GM12878 (cell line): Measurements from ENCODE around the gene ERN1. TPM values are rescaled to one million over a fixed set of nuclear protein-coding genes. Genes with fewer than 3 reads are reported as not detected.

Experiments
- ATAC-seq: fragments of 200-7000 bp; cut with Tn5 transposase; 3 replicates; pipeline ENCODE4 v1.9.1; 2020; ENCODE audit warnings: mild to moderate bottlenecking, moderate library complexity
- BruUV-seq: library from RNA; stranded (reverse); fragments of 400-500 nt; replicated peaks from 2 replicates; lab custom pipeline; 2021; lab: Mats Ljungman, UMichigan
- CTCF ChIA-PET: fragments of 300-600 bp; sonication (Branson Sonifier 250); formaldehyde crosslinking; extraction: SDS; loops from one replicate; lab custom pipeline; 2021; ENCODE audit warnings: inconsistent platforms; lab: Yijun Ruan, JAX
- POLR2A ChIA-PET: fragments of 350-600 bp; formaldehyde crosslinking; extraction: SDS; loops from one replicate; lab custom pipeline; 2021; ENCODE audit warnings: inconsistent platforms; lab: Charles Lee
- RAD21 ChIA-PET: fragments of 300-600 bp; sonication (Branson Sonifier 250); formaldehyde crosslinking; loops from one replicate; lab custom pipeline; 2023; ENCODE audit warnings: antibody characterized with exemption; ENCODE audit not compliant: unreplicated experiment; lab: Charles Lee
- SMC1A ChIA-PET: fragments of 300-600 bp; sonication (Branson Sonifier 250); formaldehyde crosslinking; loops from one replicate; lab custom pipeline; 2023; ENCODE audit not compliant: unreplicated experiment, uncharacterized antibody; lab: Charles Lee
- DNase-seq: peaks from one replicate; pipeline ENCODE4 v3.0.0-alpha.2; 2011; ENCODE audit warnings: low read depth, low spot score
- FAIRE-seq: peaks from 3 replicates; lab custom pipeline; 2011; peaks lifted over from hg19 to GRCh38; lab: Jason Lieb, UNC
- H2AFZ ChIP-seq: 2 replicates; pipeline ENCODE4 v1.6.0; 2011; ENCODE audit warnings: low read depth, low read length, control low read depth; ENCODE audit not compliant: control insufficient read depth
- H3K27ac ChIP-seq: 2 replicates; pipeline ENCODE4 v1.5.1; 2011; ENCODE audit warnings: control low read depth; ENCODE audit not compliant: control insufficient read depth, insufficient read depth
- H3K27me3 ChIP-seq, 2 experiments: replicated peaks in 1 of 2; 2 replicates each; pipeline versions ENCODE4 v1.6.0 to v1.6.1; 2011; ENCODE audit warnings: low read length in 1 of 2; ENCODE audit not compliant: control insufficient read depth in 2 of 2, insufficient read depth in 2 of 2
- H3K36me3 ChIP-seq, 2 experiments: 2 replicates each; pipeline ENCODE4 v1.5.1; 2011; ENCODE audit warnings: low read length in 1 of 2; ENCODE audit not compliant: control insufficient read depth in 2 of 2, insufficient read depth in 2 of 2
- H3K4me1 ChIP-seq: 2 replicates; pipeline ENCODE4 v1.6.1; 2011; ENCODE audit warnings: mild to moderate bottlenecking, low read length, moderate library complexity, mixed read lengths; ENCODE audit not compliant: control insufficient read depth, insufficient read depth
- H3K4me2 ChIP-seq: 2 replicates; pipeline ENCODE4 v1.6.0; 2011; ENCODE audit warnings: control low read depth; ENCODE audit not compliant: control insufficient read depth, insufficient read depth
- H3K4me3 ChIP-seq: fragments of 200-600 bp; sonication (generic); 2 replicates; pipeline ENCODE4 v1.5.1; 2016
- H3K79me2 ChIP-seq: 2 replicates; pipeline ENCODE4 v1.6.0; 2011; ENCODE audit warnings: low read length; ENCODE audit not compliant: control insufficient read depth, insufficient read depth
- H3K9ac ChIP-seq: 2 replicates; pipeline ENCODE4 v1.8.0; 2011; ENCODE audit warnings: low read length, control low read depth, mixed read lengths; ENCODE audit not compliant: control insufficient read depth, insufficient read depth
- H3K9me3 ChIP-seq: replicated peaks from 3 replicates; pipeline ENCODE4 v1.5.1; 2011; ENCODE audit warnings: mild to moderate bottlenecking, low read length; ENCODE audit not compliant: control insufficient read depth, insufficient read depth
- H4K20me1 ChIP-seq: 2 replicates; pipeline ENCODE4 v1.6.0; 2011; ENCODE audit not compliant: control insufficient read depth, insufficient read depth
- BMI1 ChIP-seq: fragments of 450-650 bp; IDR thresholded peaks from 2 replicates; pipeline ENCODE4 v1.6.1; 2016; ENCODE audit warnings: mild to moderate bottlenecking, moderate library complexity, borderline replicate concordance
- BRCA1 ChIP-seq: IDR thresholded peaks from 2 replicates; pipeline ENCODE4 v1.6.1; 2011; ENCODE audit warnings: low read depth, low read length, improper control_type of control experiment
- CBX3 ChIP-seq: fragments of 200-600 bp; sonication (generic); IDR thresholded peaks from 2 replicates; pipeline ENCODE4 v1.6.1; 2016; ENCODE audit warnings: low read depth, borderline replicate concordance
- EGR1 ChIP-seq, 2 experiments: IDR thresholded peaks; 1 replicate in 1 of 2; 2 replicates in 1 of 2; pipeline ENCODE4 v1.6.1; 2011 to 2012; ENCODE audit warnings: low read depth in 2 of 2, low read length in 2 of 2, borderline replicate concordance in 1 of 2, mild to moderate bottlenecking in 1 of 2, moderate library complexity in 1 of 2
- LARP7 ChIP-seq: fragments of 450-650 bp; IDR thresholded peaks from 2 replicates; pipeline ENCODE4 v1.6.1; 2017; ENCODE audit warnings: mild to moderate bottlenecking
- MEF2A ChIP-seq: IDR thresholded peaks from 2 replicates; pipeline ENCODE4 v1.6.1; 2011; ENCODE audit warnings: low read depth, mild to moderate bottlenecking, low read length, moderate library complexity; ENCODE audit not compliant: insufficient read depth
- NFXL1 ChIP-seq: fragments of 450-650 bp; IDR thresholded peaks from 2 replicates; pipeline ENCODE4 v1.6.1; 2017; ENCODE audit warnings: antibody characterized with exemption, mild to moderate bottlenecking, borderline replicate concordance
- NFYA ChIP-seq: IDR thresholded peaks from 2 replicates; pipeline ENCODE4 v1.6.1; 2011; ENCODE audit warnings: low read depth, mild to moderate bottlenecking, low read length, improper control_type of control experiment, borderline replicate concordance
- POLR2AphosphoS5 ChIP-seq: IDR thresholded peaks from 2 replicates; pipeline ENCODE4 v1.6.1; 2011; ENCODE audit warnings: mild to moderate bottlenecking, low read length, inconsistent platforms
- SREBF1 ChIP-seq: IDR thresholded peaks from 2 replicates; pipeline ENCODE4 v1.6.1; 2012; ENCODE audit warnings: mild to moderate bottlenecking, low read length
- TARDBP ChIP-seq: IDR thresholded peaks from 2 replicates; pipeline ENCODE4 v1.6.1; 2016; ENCODE audit warnings: borderline replicate concordance
- WGBS: methylation state at CpG from one replicate; pipeline ENCODE4 v1.1.6; 2016; ENCODE audit warnings: low lambda C conversion rate; ENCODE audit not compliant: insufficient replicate concordance, insufficient coverage; ENCODE audit errors: missing lambda C conversion rate; 5-methylcytosine and 5-hydroxymethylcytosine counted together
- in situ Hi-C: fragments of 300-500 bp; cut with MboI; formaldehyde crosslinking; loops from 9 replicates; pipeline ENCODE4 v1.14.3; 2018; ENCODE audit warnings: mixed read lengths
- intact Hi-C: fragments of 100-400 bp; cut with micrococcal nuclease; formaldehyde crosslinking; loops from one replicate; pipeline ENCODE4 v1.14.2; 2022; ENCODE audit not compliant: unreplicated experiment
- polyA plus RNA-seq, 11 experiments: library from polyadenylated mRNA; depleted of rRNA in 4 of 11; unstranded in 6 of 11; stranded (reverse) in 5 of 11; fragments of >200 nt; fragmentation: Nextera tagmentation in 4 of 11; fragmentation: Illumina TruSeq in 1 of 11; extraction: Ambion mirVana in 4 of 11; extraction: Trizol in 1 of 11; gene quantifications; 1 replicate in 1 of 11; 2 replicates in 10 of 11; pipeline versions ENCODE4 v1.2.1 to v1.2.3, GENCODE V29; 2011 to 2016; ENCODE audit warnings: inconsistent platforms in 2 of 11, missing spikeins in 2 of 11, low read depth in 1 of 11
- total RNA-seq, 4 experiments: library from RNA; depleted of rRNA in 3 of 4; stranded (reverse); fragments of >200 nt in 3 of 4; fragmentation: Illumina TruSeq in 1 of 4; extraction: Trizol in 1 of 4; gene quantifications; 2 replicates each; pipeline versions ENCODE4 v1.2.1 to v1.2.3, GENCODE V29; 2013 to 2021
- TF ChIP-seq, protein P1 (sequence below): IDR thresholded peaks from 2 replicates; pipeline ENCODE4 v1.6.1; 2012; ENCODE audit warnings: low read length, inconsistent platforms
- TF ChIP-seq, protein P2 (sequence below): fragments of 150-350 bp; IDR thresholded peaks from 2 replicates; pipeline ENCODE4 v1.6.1; 2016; ENCODE audit warnings: low read depth, low read length
- TF ChIP-seq, protein P3 (sequence below): fragments of 450-650 bp; IDR thresholded peaks from 2 replicates; pipeline ENCODE4 v1.6.1; 2017; ENCODE audit warnings: mild to moderate bottlenecking

ERN1 gene
- total and polyA plus RNA-seq, 10 of the 15 experiments (the other 5 are each of a cell fraction or from before 2014, with no cell fraction given), result 2.6 to 19.2 (median 7.6) TPM

DNA sequence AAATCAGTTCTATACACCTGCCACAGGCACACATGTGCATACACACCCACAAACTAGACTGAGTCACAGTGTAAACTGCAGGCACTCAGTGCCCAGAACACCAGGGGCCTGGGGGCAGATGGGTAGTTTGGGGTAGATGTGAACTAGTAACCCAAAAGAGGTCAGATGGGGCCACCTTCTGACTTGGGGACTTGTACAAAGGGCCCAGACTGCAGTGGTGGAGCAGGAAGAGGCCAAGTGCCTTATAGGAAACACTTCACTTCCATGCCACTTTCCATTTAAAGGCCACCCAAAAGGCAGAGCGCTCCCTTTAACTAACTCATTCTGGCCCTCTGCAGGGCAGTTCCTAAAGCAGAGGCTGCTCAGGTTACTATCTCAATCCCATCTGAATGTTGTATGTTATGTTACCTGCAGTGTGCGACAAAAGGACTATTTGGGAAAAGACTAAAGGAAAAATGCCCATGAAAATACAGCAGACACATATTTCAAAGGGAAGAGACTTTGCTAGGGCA, 27.8 kb upstream of the ERN1 start:
- RAD21 ChIA-PET, result no interaction called here
- WGBS, result 94% methylated on average over 2 of the region's 2 CpGs
- Histone ChIP-seq H3K4me1 (no peaks in the 10 kb centered on the region), H4K20me1 (no peaks in the 10 kb centered on the region), H3K79me2 (no peaks in the 10 kb centered on the region), H3K4me2 (no peak overlapping the region), H3K36me3 (peaks cover 0 to 3% of the 10 kb centered on the region in 2 experiments; a peak in 3 of 4 replicates), H3K9ac (no peak overlapping the region), H3K4me3 (no peak overlapping the region), H3K27me3 (no peaks in the 10 kb centered on the region), H3K9me3 (no peaks in the 10 kb centered on the region), H3K27ac (no peak overlapping the region), H2AFZ (no peak overlapping the region)
- no peak for ATAC-seq
- BruUV-seq, result no TSS peak
- POLR2A ChIA-PET, result no interaction called here
- TF ChIP-seq TARDBP (no peak), NFXL1 (no peak), LARP7 (no peak), POLR2AphosphoS5 (no peak), BRCA1 (no peak), EGR1 (IDR thresholded peaks at IDR 0.05; ENCODE audit: borderline replicate concordance in 1 of 2, low read depth in 2 of 2, low read length in 2 of 2) (no peak), CBX3 (no peak), MEF2A (no peak), BMI1 (no peak), NFYA (no peak), SREBF1 (no peak)
- TF ChIP-seq, protein P1, sequence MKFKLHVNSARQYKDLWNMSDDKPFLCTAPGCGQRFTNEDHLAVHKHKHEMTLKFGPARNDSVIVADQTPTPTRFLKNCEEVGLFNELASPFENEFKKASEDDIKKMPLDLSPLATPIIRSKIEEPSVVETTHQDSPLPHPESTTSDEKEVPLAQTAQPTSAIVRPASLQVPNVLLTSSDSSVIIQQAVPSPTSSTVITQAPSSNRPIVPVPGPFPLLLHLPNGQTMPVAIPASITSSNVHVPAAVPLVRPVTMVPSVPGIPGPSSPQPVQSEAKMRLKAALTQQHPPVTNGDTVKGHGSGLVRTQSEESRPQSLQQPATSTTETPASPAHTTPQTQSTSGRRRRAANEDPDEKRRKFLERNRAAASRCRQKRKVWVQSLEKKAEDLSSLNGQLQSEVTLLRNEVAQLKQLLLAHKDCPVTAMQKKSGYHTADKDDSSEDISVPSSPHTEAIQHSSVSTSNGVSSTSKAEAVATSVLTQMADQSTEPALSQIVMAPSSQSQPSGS, result no peak
- TF ChIP-seq, protein P2, sequence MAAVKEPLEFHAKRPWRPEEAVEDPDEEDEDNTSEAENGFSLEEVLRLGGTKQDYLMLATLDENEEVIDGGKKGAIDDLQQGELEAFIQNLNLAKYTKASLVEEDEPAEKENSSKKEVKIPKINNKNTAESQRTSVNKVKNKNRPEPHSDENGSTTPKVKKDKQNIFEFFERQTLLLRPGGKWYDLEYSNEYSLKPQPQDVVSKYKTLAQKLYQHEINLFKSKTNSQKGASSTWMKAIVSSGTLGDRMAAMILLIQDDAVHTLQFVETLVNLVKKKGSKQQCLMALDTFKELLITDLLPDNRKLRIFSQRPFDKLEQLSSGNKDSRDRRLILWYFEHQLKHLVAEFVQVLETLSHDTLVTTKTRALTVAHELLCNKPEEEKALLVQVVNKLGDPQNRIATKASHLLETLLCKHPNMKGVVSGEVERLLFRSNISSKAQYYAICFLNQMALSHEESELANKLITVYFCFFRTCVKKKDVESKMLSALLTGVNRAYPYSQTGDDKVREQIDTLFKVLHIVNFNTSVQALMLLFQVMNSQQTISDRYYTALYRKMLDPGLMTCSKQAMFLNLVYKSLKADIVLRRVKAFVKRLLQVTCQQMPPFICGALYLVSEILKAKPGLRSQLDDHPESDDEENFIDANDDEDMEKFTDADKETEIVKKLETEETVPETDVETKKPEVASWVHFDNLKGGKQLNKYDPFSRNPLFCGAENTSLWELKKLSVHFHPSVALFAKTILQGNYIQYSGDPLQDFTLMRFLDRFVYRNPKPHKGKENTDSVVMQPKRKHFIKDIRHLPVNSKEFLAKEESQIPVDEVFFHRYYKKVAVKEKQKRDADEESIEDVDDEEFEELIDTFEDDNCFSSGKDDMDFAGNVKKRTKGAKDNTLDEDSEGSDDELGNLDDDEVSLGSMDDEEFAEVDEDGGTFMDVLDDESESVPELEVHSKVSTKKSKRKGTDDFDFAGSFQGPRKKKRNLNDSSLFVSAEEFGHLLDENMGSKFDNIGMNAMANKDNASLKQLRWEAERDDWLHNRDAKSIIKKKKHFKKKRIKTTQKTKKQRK, result no peak
- TF ChIP-seq, protein P3, sequence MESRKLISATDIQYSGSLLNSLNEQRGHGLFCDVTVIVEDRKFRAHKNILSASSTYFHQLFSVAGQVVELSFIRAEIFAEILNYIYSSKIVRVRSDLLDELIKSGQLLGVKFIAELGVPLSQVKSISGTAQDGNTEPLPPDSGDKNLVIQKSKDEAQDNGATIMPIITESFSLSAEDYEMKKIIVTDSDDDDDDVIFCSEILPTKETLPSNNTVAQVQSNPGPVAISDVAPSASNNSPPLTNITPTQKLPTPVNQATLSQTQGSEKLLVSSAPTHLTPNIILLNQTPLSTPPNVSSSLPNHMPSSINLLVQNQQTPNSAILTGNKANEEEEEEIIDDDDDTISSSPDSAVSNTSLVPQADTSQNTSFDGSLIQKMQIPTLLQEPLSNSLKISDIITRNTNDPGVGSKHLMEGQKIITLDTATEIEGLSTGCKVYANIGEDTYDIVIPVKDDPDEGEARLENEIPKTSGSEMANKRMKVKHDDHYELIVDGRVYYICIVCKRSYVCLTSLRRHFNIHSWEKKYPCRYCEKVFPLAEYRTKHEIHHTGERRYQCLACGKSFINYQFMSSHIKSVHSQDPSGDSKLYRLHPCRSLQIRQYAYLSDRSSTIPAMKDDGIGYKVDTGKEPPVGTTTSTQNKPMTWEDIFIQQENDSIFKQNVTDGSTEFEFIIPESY, result no peak
- SMC1A ChIA-PET, result no interaction called here
- CTCF ChIA-PET, result interaction anchor here (1.5 kb wide), 1 partner anchor 9 kb away, joined by 3 read pairs; no protein-coding TSS in a partner anchor
- in situ Hi-C loops (no loop called here), intact Hi-C loops (no loop called here)
- no peak for DNase-seq
- FAIRE-seq, result no peak
